Adrenal gland (tissue), 12 donors: ENCODE measurements around the gene GABPB1. TPM values are rescaled to one million over a fixed set of nuclear protein-coding genes. Genes with fewer than 3 reads are reported as not detected.
A peak's percentile ranks its signal among the peaks of the same experiment; 100 is the strongest.

Experiments used
- DNase-seq, 7 donors: peaks; one replicate each; pipeline ENCODE4 v3.0.0-alpha.2; 2019 to 2020
- H3K27ac ChIP-seq, 5 donors: fragments of 200-600 bp; sonication (generic) in 4 of 5; 1 replicate in 3 of 5; 2 replicates in 2 of 5; pipeline versions ENCODE4 v1.5.1 to v1.8.0; 2016 to 2020; ENCODE audit warnings: mild to moderate bottlenecking in 1 of 5
- H3K27me3 ChIP-seq: fragments of 200-600 bp; 2 replicates; pipeline ENCODE4 v1.8.0; 2021
- H3K36me3 ChIP-seq, 2 donors: fragments of 200-600 bp; replicated peaks in 1 of 2; 1 replicate in 1 of 2; 2 replicates in 1 of 2; pipeline versions ENCODE4 v1.5.1 to v1.8.0; 2018 to 2022
- H3K4me1 ChIP-seq, 2 donors: fragments of 200-600 bp; replicated peaks in 1 of 2; 1 replicate in 1 of 2; 2 replicates in 1 of 2; pipeline versions ENCODE4 v1.5.1 to v1.8.0; 2018 to 2021
- H3K4me3 ChIP-seq, 4 donors: fragments of 200-600 bp; sonication (generic) in 3 of 4; one replicate each; pipeline ENCODE4 v1.5.1; 2016 to 2018
- H3K9me3 ChIP-seq, 3 donors: fragments of 200-600 bp; sonication (generic) in 1 of 3; replicated peaks in 1 of 3; 1 replicate in 2 of 3; 2 replicates in 1 of 3; pipeline versions ENCODE4 v1.5.1 to v1.8.0; 2016 to 2021
- CTCF ChIP-seq, 6 experiments: fragments of 450-650 bp in 4 of 6; fragments of 200-600 bp in 2 of 6; sonication (generic) in 1 of 6; IDR thresholded peaks; 1 replicate in 5 of 6; 2 replicates in 1 of 6; pipeline versions ENCODE4 v1.5.1 to v1.8.0; 2016 to 2021; ENCODE audit warnings: antibody characterized with exemption in 6 of 6, mild to moderate bottlenecking in 2 of 6, moderate library complexity in 1 of 6
- POLR2A ChIP-seq, 2 donors: fragments of 450-650 bp; IDR thresholded peaks; one replicate each; pipeline ENCODE4 v1.6.1; 2017; ENCODE audit warnings: antibody characterized with exemption in 2 of 2, mild to moderate bottlenecking in 2 of 2, moderate library complexity in 1 of 2
- WGBS, 4 donors: extraction: QIAGEN DNeasy Blood & Tissue Kit in 2 of 4; methylation state at CpG; one replicate each; pipeline versions ENCODE4 v1.1.5 to v1.1.7; 2013 to 2017; 5-methylcytosine and 5-hydroxymethylcytosine counted together
- intact Hi-C, 2 donors: fragments of 100-400 bp; cut with DNase I; formaldehyde crosslinking; loops; one replicate each; pipeline versions ENCODE4 v1.14.1 to v1.15.0; 2022 to 2023
- polyA plus RNA-seq, 3 donors: library from polyadenylated mRNA; stranded (reverse); fragments of 200-250 nt in 2 of 3; fragments of 350-450 nt in 1 of 3; fragmentation: Illumina TruSeq in 1 of 3; extraction: RNeasy Lipid Tissue Mini Kit (QIAGEN cat#74804) in 1 of 3; gene quantifications; one replicate each; pipeline ENCODE4 v1.2.3, GENCODE V29; 2013 to 2014
- total RNA-seq, 9 donors: library from RNA; depleted of rRNA in 4 of 9; stranded (reverse); fragments of >200 nt in 4 of 9; fragments of 120-200 nt in 1 of 9; fragmentation: NEBNext Ultra II Directional in 1 of 9; extraction: Animal tissue kit (Norgen Biotek cat#: 25700) in 1 of 9; gene quantifications; one replicate each; pipeline versions ENCODE4 v1.1.0 to v1.2.4, GENCODE V29; 2013 to 2023
- donor health status: healthy with polysubstance abuse.
- donor health status: Bipolar disorder and iron deficiency.
- donor health status: DM: yes; HTN: yes; CAD: no.
- donor health status: DM: no; HTN: no; CAD: no.
- donor health status: DM: no; HTN: no; CAD: no.
- donor health status: DM: yes; HTN: yes; CAD: no.

GABPB1 gene
- total and polyA plus RNA-seq, 12 donors: 3.7 to 24.3 (median 14.7) TPM

GRCh38 chr15:50289749-50290148 is 65.2 kb downstream of the GABPB1 start:
- H3K27me3 ChIP-seq: no peaks in the 10 kb centered on the region
- no peak for TF ChIP-seq POLR2A (IDR thresholded peaks at IDR 0.05)
- TF ChIP-seq CTCF (IDR thresholded peaks at IDR 0.05): no peak
- no peak for DNase-seq
- H3K36me3 ChIP-seq: no peaks in the 10 kb centered on the region
- no peaks in the 10 kb centered on the region for H3K4me1 ChIP-seq
- intact Hi-C loops: no loop called here
- H3K4me3 ChIP-seq: no peak overlapping the region
- H3K27ac ChIP-seq: no peak overlapping the region
- 98 to 100% (median 98%) methylated on average over 2 of the region's 2 CpGs for WGBS, 4 donors
- no peaks in the 10 kb centered on the region for H3K9me3 ChIP-seq

GRCh38 chr15:50287324-50288116 is 67.5 kb downstream of the GABPB1 start:
- 94 to 96% (median 96%) methylated on average over 6 of the region's 6 CpGs for WGBS, 4 donors
- DNase-seq: no peak
- H3K9me3 ChIP-seq: no peaks in the 10 kb centered on the region
- H3K27ac ChIP-seq: no peak overlapping the region
- H3K4me1 ChIP-seq: no peaks in the 10 kb centered on the region
- H3K27me3 ChIP-seq: no peaks in the 10 kb centered on the region
- H3K36me3 ChIP-seq: no peaks in the 10 kb centered on the region
- TF ChIP-seq POLR2A (IDR thresholded peaks at IDR 0.05) (no peak), CTCF (IDR thresholded peaks at IDR 0.05) (no peak)
- intact Hi-C loops: no loop called here
- no peak overlapping the region for H3K4me3 ChIP-seq

GRCh38 chr15:50281427-50281826 is 73.6 kb downstream of the GABPB1 start:
- H3K4me3 ChIP-seq: no peak overlapping the region
- no peaks in the 10 kb centered on the region for H3K36me3 ChIP-seq
- no peaks in the 10 kb centered on the region for H3K27me3 ChIP-seq
- WGBS, 4 donors: 77 to 98% (median 87%) methylated on average over 4 to 5 of the region's 5 CpGs
- TF ChIP-seq POLR2A (IDR thresholded peaks at IDR 0.05): no peak
- TF ChIP-seq CTCF (IDR thresholded peaks at IDR 0.05): no peak
- H3K9me3 ChIP-seq: no peaks in the 10 kb centered on the region
- H3K27ac ChIP-seq: no peak overlapping the region
- intact Hi-C loops: no loop called here
- H3K4me1 ChIP-seq: no peaks in the 10 kb centered on the region
- DNase-seq: no peak

GRCh38 chr15:50280271-50280670 is 74.7 kb downstream of the GABPB1 start:
- intact Hi-C loops: no loop called here
- WGBS, 4 donors: 90 to 98% (median 96%) methylated on average over 3 of the region's 3 CpGs
- Histone ChIP-seq H3K4me1 (no peaks in the 10 kb centered on the region), H3K27ac (no peak overlapping the region), H3K27me3 (no peaks in the 10 kb centered on the region), H3K4me3 (no peak overlapping the region), H3K9me3 (no peaks in the 10 kb centered on the region), H3K36me3 (no peaks in the 10 kb centered on the region)
- no peak for DNase-seq
- TF ChIP-seq POLR2A (IDR thresholded peaks at IDR 0.05): no peak

GRCh38 chr15:50278496-50278895 is 76.5 kb downstream of the GABPB1 start:
- no peaks in the 10 kb centered on the region for H3K27me3 ChIP-seq
- H3K4me1 ChIP-seq: no peaks in the 10 kb centered on the region
- no peaks in the 10 kb centered on the region for H3K36me3 ChIP-seq
- no peak for DNase-seq
- TF ChIP-seq POLR2A (IDR thresholded peaks at IDR 0.05): no peak
- no peak for TF ChIP-seq CTCF (IDR thresholded peaks at IDR 0.05)
- peak overlapping the region in 1 of 5 donors; percentile 7 for H3K27ac ChIP-seq
- WGBS, 4 donors: 80 to 88% (median 85%) methylated on average over 4 of the region's 4 CpGs
- intact Hi-C loops: no loop called here
- H3K4me3 ChIP-seq: no peak overlapping the region
- H3K9me3 ChIP-seq: no peaks in the 10 kb centered on the region
